ENCODE results near the gene OR2V1. TPM values are rescaled to one million over a fixed set of nuclear protein-coding genes. Genes with fewer than 3 reads are reported as not detected.

OR2V1 gene
- total RNA-seq, 5 donors from 2014 or later (not counting 1 experiment from before 2014, with no cell fraction given) = not detected

DNA sequence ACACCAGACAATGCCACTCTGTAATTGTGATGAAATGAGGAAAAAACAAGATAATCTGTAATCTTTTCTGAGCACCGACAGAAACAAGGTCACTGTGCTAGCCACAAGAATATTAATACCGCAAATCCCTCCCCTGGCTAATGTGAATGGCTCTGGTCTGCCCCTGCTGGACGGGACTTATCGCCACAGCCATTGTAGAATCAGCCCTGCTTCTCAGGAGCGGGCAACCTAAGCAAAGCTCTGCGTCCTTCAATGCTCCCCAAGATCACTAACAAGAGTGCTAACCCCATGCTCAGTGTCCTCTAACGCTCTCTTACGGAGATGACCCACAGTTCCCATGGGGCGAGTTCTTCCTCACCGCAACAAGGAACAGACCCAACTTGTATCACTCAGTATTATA is 42.7 kb downstream of the OR2V1 start:
- no peaks in the 10 kb centered on the region for H3K9me3 ChIP-seq
- WGBS (ENCODE audit: insufficient coverage) = 59% methylated on average over 3 of the region's 10 CpGs

DNA sequence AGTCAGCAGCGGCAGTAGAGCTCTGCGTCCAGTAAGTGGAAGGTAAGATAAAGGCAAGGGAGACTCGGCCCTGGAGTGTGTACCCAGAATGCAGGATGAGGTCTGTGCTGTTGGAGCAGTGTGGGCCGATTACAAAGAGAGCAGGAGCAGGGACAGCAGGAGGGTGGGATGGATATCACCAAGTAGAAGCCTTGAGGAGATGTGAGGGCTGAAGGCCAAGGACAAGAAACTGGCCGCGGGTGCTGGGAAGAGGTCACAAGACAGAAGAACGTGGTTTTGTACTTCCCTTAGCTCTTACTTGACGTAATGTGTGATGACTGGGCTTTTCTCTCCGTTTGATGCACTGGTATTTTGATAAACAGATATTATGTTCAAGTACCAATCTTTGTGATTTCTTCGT is 43.7 kb downstream of the OR2V1 start:
- POLR2A ChIA-PET = no interaction called here
- Histone ChIP-seq H3K9me3 (no peaks in the 10 kb centered on the region), H3K36me3 (ENCODE audit: control insufficient read depth in 2 of 2, extremely low read depth in 1 of 2, insufficient read depth in 1 of 2, low read length in 1 of 2) (no peaks in the 10 kb centered on the region), H3K27ac (ENCODE audit: low read length) (no peak overlapping the region), H3K4me1 (ENCODE audit: control insufficient read depth in 1 of 2, extremely low read depth in 1 of 2, insufficient read depth in 2 of 2, low read length in 2 of 2) (no peaks in the 10 kb centered on the region), H3K27me3 (replicated peaks in 1 of 2; ENCODE audit: control insufficient read depth in 2 of 2, extremely low read depth in 1 of 2, insufficient read depth in 2 of 2, low read length in 1 of 2) (peaks cover 6 to 35% of the 10 kb centered on the region in 2 experiments), H3K4me3 (ENCODE audit: control insufficient read depth in 1 of 2, extremely low read depth in 1 of 2, low read length in 1 of 2) (no peak overlapping the region)
- DNase-seq (no peak), ATAC-seq (replicated peaks in 1 of 4) (no peak)
- Mint-ChIP-seq H3K4me3 (no peak overlapping the region), H3K27ac (no peak overlapping the region), H3K27me3 (peaks cover 36 to 50% of the 10 kb centered on the region in 2 donors), H3K9me3 (no peaks in the 10 kb centered on the region), H3K36me3 (no peaks in the 10 kb centered on the region), H3K4me1 (no peaks in the 10 kb centered on the region)
- CTCF ChIA-PET = no interaction called here
- WGBS (ENCODE audit: insufficient coverage) = 77% methylated on average over 4 of the region's 10 CpGs

More for the DNA sequence above, 42.7 kb downstream of the OR2V1 start:
- peaks cover 34 to 49% of the 10 kb centered on the region in 2 donors for H3K27me3 Mint-ChIP-seq
- H3K4me3 Mint-ChIP-seq = no peak overlapping the region
- CTCF ChIA-PET = no interaction called here
- H3K9me3 Mint-ChIP-seq = no peaks in the 10 kb centered on the region
- H3K4me1 Mint-ChIP-seq = no peaks in the 10 kb centered on the region
- no peaks in the 10 kb centered on the region for H3K4me1 ChIP-seq (ENCODE audit: control insufficient read depth in 1 of 2, extremely low read depth in 1 of 2, insufficient read depth in 2 of 2, low read length in 2 of 2)
- H3K27me3 ChIP-seq (replicated peaks in 1 of 2; ENCODE audit: control insufficient read depth in 2 of 2, extremely low read depth in 1 of 2, insufficient read depth in 2 of 2, low read length in 1 of 2) = peaks cover 6 to 42% of the 10 kb centered on the region in 2 experiments
- H3K27ac Mint-ChIP-seq = no peak overlapping the region
- no peak for DNase-seq
- no peaks in the 10 kb centered on the region for H3K36me3 Mint-ChIP-seq
- H3K36me3 ChIP-seq (ENCODE audit: control insufficient read depth in 2 of 2, extremely low read depth in 1 of 2, insufficient read depth in 1 of 2, low read length in 1 of 2) = no peaks in the 10 kb centered on the region
- POLR2A ChIA-PET = no interaction called here
- ATAC-seq (replicated peaks in 1 of 4) = no peak
- no peak overlapping the region for H3K4me3 ChIP-seq (ENCODE audit: control insufficient read depth in 1 of 2, extremely low read depth in 1 of 2, low read length in 1 of 2)
- no peak overlapping the region for H3K27ac ChIP-seq (ENCODE audit: low read length)

DNA sequence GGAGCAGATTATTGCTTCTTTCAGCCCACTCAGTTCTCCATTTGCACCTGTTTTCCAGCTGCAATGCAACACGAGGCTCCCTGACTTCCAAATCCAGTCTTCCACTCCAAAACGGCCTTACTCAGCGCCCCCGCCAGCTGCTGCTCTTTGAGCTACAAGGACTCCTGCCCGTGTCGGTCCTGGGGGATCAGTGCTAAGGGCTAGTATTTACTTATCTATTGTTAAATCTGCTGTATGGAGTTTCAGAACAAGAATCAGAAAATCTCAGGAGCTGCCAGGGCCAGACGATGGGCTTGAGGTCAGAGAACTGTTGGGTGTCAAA is 44.1 kb downstream of the OR2V1 start:
- ATAC-seq (replicated peaks in 1 of 4) = no peak
- peaks cover 34 to 47% of the 10 kb centered on the region in 2 donors for H3K27me3 Mint-ChIP-seq

DNA sequence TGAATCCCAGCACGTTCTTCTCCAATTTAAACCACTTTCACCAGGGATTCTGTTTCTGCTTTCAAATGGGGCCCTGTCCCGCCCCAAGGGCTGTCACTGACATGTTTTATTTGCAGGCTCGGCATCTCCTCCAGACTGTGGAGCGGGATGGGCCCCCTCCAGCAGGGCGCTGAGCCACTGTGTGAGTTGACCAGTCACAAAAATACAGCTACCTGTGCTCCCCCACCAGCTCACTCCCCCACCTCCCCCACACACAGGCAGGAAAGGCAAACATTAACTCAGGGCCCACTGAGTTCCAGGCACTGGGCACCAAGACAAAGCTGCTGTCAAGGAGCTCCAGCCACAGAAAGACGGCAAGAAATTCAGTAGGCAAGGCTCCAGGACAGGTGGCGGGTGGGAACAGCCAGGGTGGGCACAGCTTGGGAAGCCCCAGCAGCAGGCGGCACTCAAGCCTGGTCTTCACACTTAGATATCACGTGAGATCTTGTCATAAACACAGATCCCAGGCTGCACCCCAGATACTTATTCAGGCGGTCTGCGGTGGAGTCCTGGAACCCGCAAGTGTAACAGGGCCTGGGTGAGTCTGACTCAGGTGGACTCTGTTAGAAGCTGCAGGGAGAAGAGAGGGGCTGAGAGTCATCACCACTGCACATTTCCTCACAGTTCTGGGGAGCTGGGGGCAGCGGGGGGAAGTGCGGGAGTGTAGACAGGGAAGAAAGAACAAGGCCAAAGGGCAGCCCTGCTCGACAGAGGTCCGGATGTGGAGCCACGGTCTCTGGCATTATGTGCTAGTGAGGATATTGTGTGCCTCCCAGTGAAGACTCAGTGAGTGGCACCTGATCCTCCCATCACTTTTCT is 44.7 kb downstream of the OR2V1 start:
- Mint-ChIP-seq H3K4me1 (no peaks in the 10 kb centered on the region), H3K27ac (no peak overlapping the region), H3K4me3 (no peak overlapping the region), H3K9me3 (no peaks in the 10 kb centered on the region), H3K27me3 (peaks cover 35 to 51% of the 10 kb centered on the region in 2 donors), H3K36me3 (no peaks in the 10 kb centered on the region)
- 74% methylated on average over 11 of the region's 17 CpGs for WGBS (ENCODE audit: insufficient coverage)
- H3K9me3 ChIP-seq = no peaks in the 10 kb centered on the region
- ATAC-seq (replicated peaks in 1 of 4) = no peak
- no peak for DNase-seq
- ChIA-PET POLR2A (no interaction called here), CTCF (no interaction called here)
- H3K36me3 ChIP-seq (ENCODE audit: control insufficient read depth in 2 of 2, extremely low read depth in 1 of 2, insufficient read depth in 1 of 2, low read length in 1 of 2) = no peaks in the 10 kb centered on the region
- peaks cover 10 to 32% of the 10 kb centered on the region in 2 experiments for H3K27me3 ChIP-seq (replicated peaks in 1 of 2; ENCODE audit: control insufficient read depth in 2 of 2, extremely low read depth in 1 of 2, insufficient read depth in 2 of 2, low read length in 1 of 2)
- H3K4me1 ChIP-seq (ENCODE audit: control insufficient read depth in 1 of 2, extremely low read depth in 1 of 2, insufficient read depth in 2 of 2, low read length in 2 of 2) = no peaks in the 10 kb centered on the region
- H3K4me3 ChIP-seq (ENCODE audit: control insufficient read depth in 1 of 2, extremely low read depth in 1 of 2, low read length in 1 of 2) = no peak overlapping the region
- no peak overlapping the region for H3K27ac ChIP-seq (ENCODE audit: low read length)

More for the DNA sequence above, 44.1 kb downstream of the OR2V1 start:
- no peaks in the 10 kb centered on the region for H3K36me3 ChIP-seq (ENCODE audit: control insufficient read depth in 2 of 2, extremely low read depth in 1 of 2, insufficient read depth in 1 of 2, low read length in 1 of 2)
- POLR2A ChIA-PET = no interaction called here
- 48% methylated on average over 2 of the region's 7 CpGs for WGBS (ENCODE audit: insufficient coverage)
- H3K4me1 ChIP-seq (ENCODE audit: control insufficient read depth in 1 of 2, extremely low read depth in 1 of 2, insufficient read depth in 2 of 2, low read length in 2 of 2) = no peaks in the 10 kb centered on the region
- no peak overlapping the region for H3K27ac Mint-ChIP-seq
- CTCF ChIA-PET = no interaction called here
- no peak overlapping the region for H3K4me3 ChIP-seq (ENCODE audit: control insufficient read depth in 1 of 2, extremely low read depth in 1 of 2, low read length in 1 of 2)
- no peak overlapping the region for H3K4me3 Mint-ChIP-seq
- H3K9me3 Mint-ChIP-seq = no peaks in the 10 kb centered on the region
- no peak overlapping the region for H3K27ac ChIP-seq (ENCODE audit: low read length)
- no peaks in the 10 kb centered on the region for H3K4me1 Mint-ChIP-seq
- no peak for DNase-seq
- no peaks in the 10 kb centered on the region for H3K9me3 ChIP-seq
- no peaks in the 10 kb centered on the region for H3K36me3 Mint-ChIP-seq
- H3K27me3 ChIP-seq (replicated peaks in 1 of 2; ENCODE audit: control insufficient read depth in 2 of 2, extremely low read depth in 1 of 2, insufficient read depth in 2 of 2, low read length in 1 of 2) = peaks cover 6 to 31% of the 10 kb centered on the region in 2 experiments

- Mint-ChIP-seq H3K9me3 (no peaks in the 10 kb centered on the region), H3K4me1 (no peaks in the 10 kb centered on the region), H3K4me3 (no peak overlapping the region), H3K36me3 (no peaks in the 10 kb centered on the region), H3K27me3 (peaks cover 38 to 53% of the 10 kb centered on the region in 2 donors), H3K27ac (no peak overlapping the region)
- H3K4me3 ChIP-seq (ENCODE audit: control insufficient read depth in 1 of 2, extremely low read depth in 1 of 2, low read length in 1 of 2) = no peak overlapping the region
- DNase-seq = no peak
- H3K9me3 ChIP-seq = no peaks in the 10 kb centered on the region
- H3K27ac ChIP-seq (ENCODE audit: low read length) = no peak overlapping the region
- POLR2A ChIA-PET = no interaction called here
- no peak for ATAC-seq (replicated peaks in 1 of 4)
- CTCF ChIA-PET = no interaction called here
- peaks cover 11 to 37% of the 10 kb centered on the region in 2 experiments for H3K27me3 ChIP-seq (replicated peaks in 1 of 2; ENCODE audit: control insufficient read depth in 2 of 2, extremely low read depth in 1 of 2, insufficient read depth in 2 of 2, low read length in 1 of 2)
- WGBS (ENCODE audit: insufficient coverage) = 47% methylated on average over 18 of the region's 18 CpGs
- H3K4me1 ChIP-seq (ENCODE audit: control insufficient read depth in 1 of 2, extremely low read depth in 1 of 2, insufficient read depth in 2 of 2, low read length in 2 of 2) = no peaks in the 10 kb centered on the region
- no peaks in the 10 kb centered on the region for H3K36me3 ChIP-seq (ENCODE audit: control insufficient read depth in 2 of 2, extremely low read depth in 1 of 2, insufficient read depth in 1 of 2, low read length in 1 of 2)
Observed at GRCh38 chr5:181084621-181085195, 46.3 kb downstream of the OR2V1 start.

GRCh38 chr5:181081989-181082388 is 49.0 kb downstream of the OR2V1 start:
- ChIA-PET POLR2A (no interaction called here), CTCF (no interaction called here)
- no peaks in the 10 kb centered on the region for H3K36me3 Mint-ChIP-seq
- Histone ChIP-seq H3K36me3 (ENCODE audit: control insufficient read depth in 2 of 2, extremely low read depth in 1 of 2, insufficient read depth in 1 of 2, low read length in 1 of 2) (no peaks in the 10 kb centered on the region), H3K27me3 (replicated peaks in 1 of 2; ENCODE audit: control insufficient read depth in 2 of 2, extremely low read depth in 1 of 2, insufficient read depth in 2 of 2, low read length in 1 of 2) (peaks cover 14 to 38% of the 10 kb centered on the region in 2 experiments), H3K4me1 (ENCODE audit: control insufficient read depth in 1 of 2, extremely low read depth in 1 of 2, insufficient read depth in 2 of 2, low read length in 2 of 2) (no peaks in the 10 kb centered on the region), H3K9me3 (no peaks in the 10 kb centered on the region), H3K4me3 (ENCODE audit: control insufficient read depth in 1 of 2, extremely low read depth in 1 of 2, low read length in 1 of 2) (no peak overlapping the region), H3K27ac (ENCODE audit: low read length) (no peak overlapping the region)
- no peak overlapping the region for H3K4me3 Mint-ChIP-seq
- ATAC-seq (replicated peaks in 1 of 4) (no peak), DNase-seq (no peak)
- peaks cover 36 to 47% of the 10 kb centered on the region in 2 donors for H3K27me3 Mint-ChIP-seq
- peaks cover 0 to 4% (median 0%) of the 10 kb centered on the region in 3 donors for H3K9me3 Mint-ChIP-seq
- H3K4me1 Mint-ChIP-seq = no peaks in the 10 kb centered on the region
- H3K27ac Mint-ChIP-seq = no peak overlapping the region

Data from T-cell (primary cell).